ENCODE results near the gene ARID1B.

DNA sequence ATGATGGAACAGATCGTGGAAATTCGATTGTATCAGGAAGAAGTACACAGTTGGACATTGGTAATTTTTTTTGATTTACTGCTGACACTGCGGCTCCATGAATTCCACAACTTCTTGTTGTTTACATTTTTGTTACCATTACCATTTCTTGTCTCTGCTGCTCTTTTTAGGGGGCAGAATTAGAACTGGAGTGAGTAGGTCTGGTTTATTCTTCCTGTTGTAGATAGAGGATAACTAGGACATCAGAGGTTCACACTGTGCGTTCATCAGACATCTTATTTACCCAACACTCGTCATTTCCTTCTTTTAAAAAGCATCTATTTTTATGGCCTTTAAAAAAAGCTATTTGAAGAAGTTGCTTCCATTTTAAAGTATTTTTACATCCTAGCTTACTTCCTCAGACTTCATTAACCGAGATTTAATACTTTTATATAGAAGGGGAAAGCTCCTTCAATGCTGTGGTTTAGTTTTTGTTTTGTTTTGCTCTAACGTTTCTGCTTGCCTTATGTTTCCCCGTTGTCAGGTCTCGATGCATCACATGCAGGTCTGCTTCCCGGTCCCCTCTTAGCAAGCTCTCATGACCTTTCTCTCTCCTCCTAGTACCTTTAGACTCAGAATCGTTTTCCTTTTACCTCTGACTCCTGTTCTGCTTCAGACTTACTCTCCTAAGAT lies 139.1 kb downstream of the ARID1B start:
- TF ChIP-seq CTCF (conservative IDR thresholded peaks at IDR 0.05; ENCODE audit: low read depth, low read length) (no peak), POLR2A (IDR thresholded peaks at IDR 0.05; ENCODE audit: low read depth, low read length) (no peak), USF2 (IDR thresholded peaks at IDR 0.05; ENCODE audit: low read depth, low read length) (no peak), FOS (IDR thresholded peaks at IDR 0.05; ENCODE audit: low read depth, low read length) (no peak), SMC3 (IDR thresholded peaks at IDR 0.05; ENCODE audit: low read depth, low read length) (no peak), CEBPB (IDR thresholded peaks at IDR 0.05; ENCODE audit: low read depth, low read length) (no peak), MXI1 (IDR thresholded peaks at IDR 0.05; ENCODE audit: borderline replicate concordance, low read depth, low read length) (no peak), NFE2L2 (IDR thresholded peaks at IDR 0.05; ENCODE audit: low read depth, low read length) (no peak), ELK1 (IDR thresholded peaks at IDR 0.05; ENCODE audit: borderline replicate concordance, low read depth, low read length) (no peak)

Data from IMR-90 (cell line).